Measurements from ENCODE around the gene TRMT10B.

DNA sequence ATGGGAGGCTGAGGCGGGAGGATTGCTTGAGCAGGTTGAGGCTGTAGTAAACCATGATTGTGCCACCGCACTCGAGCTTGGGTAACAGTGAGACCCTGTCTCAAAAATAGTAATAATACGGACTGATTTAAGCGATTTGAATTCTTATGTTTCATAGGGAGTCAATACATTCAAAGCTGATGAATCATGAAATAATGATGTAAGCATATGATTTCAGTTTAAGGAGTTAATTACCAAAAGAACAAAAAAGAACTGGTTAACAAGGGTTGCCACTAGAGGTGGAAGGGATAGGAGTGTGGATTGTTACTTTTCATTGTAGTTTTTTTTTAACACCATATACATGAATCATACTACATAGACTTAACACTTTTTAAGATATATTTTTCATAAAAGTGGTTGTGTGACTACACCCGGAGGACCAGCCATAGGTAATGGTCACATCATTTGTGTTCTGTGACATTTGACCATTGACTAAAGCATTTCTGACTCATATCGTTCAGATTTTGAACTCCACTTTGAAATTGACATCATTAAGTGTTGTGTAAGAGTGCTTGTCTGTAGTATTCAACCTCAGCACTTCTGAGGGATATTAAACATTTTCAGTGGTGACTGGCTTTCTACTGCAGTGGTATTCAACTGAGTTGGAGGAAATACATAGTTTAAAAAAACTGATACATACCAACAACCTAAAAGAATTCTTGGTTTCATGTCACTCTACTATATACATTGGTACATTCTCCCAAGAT lies 7.0 kb downstream of the TRMT10B start:
- TF ChIP-seq EZH2 (IDR thresholded peaks at IDR 0.05; ENCODE audit: insufficient read depth, poor library complexity, severe bottlenecking) (no peak), EZH2phosphoT487 (IDR thresholded peaks at IDR 0.05; ENCODE audit: insufficient read depth, low read depth) (no peak)
